ENCODE data around the gene PTBP3.

The PTBP3 gene

GRCh38 chr9:112360047-112360804 lies 26.8 kb upstream of the PTBP3 start:
- H3K4me3 ChIP-seq (ENCODE audit: low read depth in 1 of 5, low read length in 5 of 5) = no peak overlapping the region
- H3K27me3 ChIP-seq (ENCODE audit: control insufficient read depth in 5 of 5, insufficient read depth in 4 of 5, low read length in 5 of 5) = no peaks in the 10 kb centered on the region
- no peaks in the 10 kb centered on the region for H3K9me3 ChIP-seq (ENCODE audit: control insufficient read depth in 5 of 5, low read length in 5 of 5)
- peaks cover 0 to 4% (median 0%) of the 10 kb centered on the region in 5 donors for H3K4me1 ChIP-seq (ENCODE audit: control insufficient read depth in 5 of 5, insufficient read depth in 5 of 5, low read length in 5 of 5)
- H3K36me3 ChIP-seq (ENCODE audit: control insufficient read depth in 5 of 5, insufficient read depth in 5 of 5, low read length in 5 of 5) = no peaks in the 10 kb centered on the region
- no peak overlapping the region for H3K27ac ChIP-seq (ENCODE audit: low read depth, low read length)
- no peak overlapping the region for H3K9ac ChIP-seq (ENCODE audit: low read length in 5 of 5)

GRCh38 chr9:112355427-112355897 lies 22.0 kb upstream of the PTBP3 start:
- Histone ChIP-seq H3K27ac (ENCODE audit: low read depth, low read length) (no peak overlapping the region), H3K9me3 (ENCODE audit: control insufficient read depth in 5 of 5, low read length in 5 of 5) (no peaks in the 10 kb centered on the region), H3K36me3 (ENCODE audit: control insufficient read depth in 5 of 5, insufficient read depth in 5 of 5, low read length in 5 of 5) (no peaks in the 10 kb centered on the region), H3K4me1 (ENCODE audit: control insufficient read depth in 5 of 5, insufficient read depth in 5 of 5, low read length in 5 of 5) (peaks cover 0 to 4% (median 0%) of the 10 kb centered on the region in 5 donors), H3K4me3 (ENCODE audit: low read depth in 1 of 5, low read length in 5 of 5) (peak overlapping the region in 2 of 5 donors; percentile 12 to 18), H3K27me3 (ENCODE audit: control insufficient read depth in 5 of 5, insufficient read depth in 4 of 5, low read length in 5 of 5) (no peaks in the 10 kb centered on the region), H3K9ac (ENCODE audit: low read length in 5 of 5) (no peak overlapping the region)

- no peaks in the 10 kb centered on the region for H3K9me3 ChIP-seq (ENCODE audit: control insufficient read depth in 5 of 5, low read length in 5 of 5)
- no peak overlapping the region for H3K27ac ChIP-seq (ENCODE audit: low read depth, low read length)
- H3K9ac ChIP-seq (ENCODE audit: low read length in 5 of 5) = no peak overlapping the region
- no peaks in the 10 kb centered on the region for H3K27me3 ChIP-seq (ENCODE audit: control insufficient read depth in 5 of 5, insufficient read depth in 4 of 5, low read length in 5 of 5)
- H3K4me3 ChIP-seq (ENCODE audit: low read depth in 1 of 5, low read length in 5 of 5) = no peak overlapping the region
- no peaks in the 10 kb centered on the region for H3K36me3 ChIP-seq (ENCODE audit: control insufficient read depth in 5 of 5, insufficient read depth in 5 of 5, low read length in 5 of 5)
- peaks cover 0 to 4% (median 0%) of the 10 kb centered on the region in 5 donors for H3K4me1 ChIP-seq (ENCODE audit: control insufficient read depth in 5 of 5, insufficient read depth in 5 of 5, low read length in 5 of 5)
Observed at GRCh38 chr9:112354081-112354743, 20.8 kb upstream of the PTBP3 start.

DNA sequence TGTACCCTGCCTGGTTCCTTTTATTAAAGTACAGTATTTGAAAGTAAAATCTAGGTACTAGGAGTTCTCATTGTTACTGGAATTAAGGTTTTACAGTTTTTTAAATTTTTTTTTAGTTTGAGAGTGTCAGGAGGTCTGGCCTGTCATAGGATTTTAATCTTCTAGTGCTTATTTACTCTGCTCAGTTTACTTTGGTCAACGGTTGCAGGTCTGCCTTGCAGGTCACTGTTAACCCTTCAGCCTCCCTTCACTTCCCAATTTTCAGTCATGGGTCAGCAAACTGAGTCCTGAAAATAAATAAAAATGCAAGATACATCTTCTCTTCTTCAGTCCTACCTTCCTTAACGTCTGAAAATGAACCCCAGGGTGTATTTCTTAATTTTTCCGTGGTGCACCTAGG lies 18.8 kb upstream of the PTBP3 start:
- no peak overlapping the region for H3K4me3 ChIP-seq (ENCODE audit: low read depth in 1 of 5, low read length in 5 of 5)
- no peaks in the 10 kb centered on the region for H3K27me3 ChIP-seq (ENCODE audit: control insufficient read depth in 5 of 5, insufficient read depth in 4 of 5, low read length in 5 of 5)
- no peaks in the 10 kb centered on the region for H3K9me3 ChIP-seq (ENCODE audit: control insufficient read depth in 5 of 5, low read length in 5 of 5)
- H3K4me1 ChIP-seq (ENCODE audit: control insufficient read depth in 5 of 5, insufficient read depth in 5 of 5, low read length in 5 of 5) = peaks cover 5 to 16% (median 11%) of the 10 kb centered on the region in 5 donors
- no peak overlapping the region for H3K9ac ChIP-seq (ENCODE audit: low read length in 5 of 5)
- no peaks in the 10 kb centered on the region for H3K36me3 ChIP-seq (ENCODE audit: control insufficient read depth in 5 of 5, insufficient read depth in 5 of 5, low read length in 5 of 5)
- H3K27ac ChIP-seq (ENCODE audit: low read depth, low read length) = no peak overlapping the region

DNA sequence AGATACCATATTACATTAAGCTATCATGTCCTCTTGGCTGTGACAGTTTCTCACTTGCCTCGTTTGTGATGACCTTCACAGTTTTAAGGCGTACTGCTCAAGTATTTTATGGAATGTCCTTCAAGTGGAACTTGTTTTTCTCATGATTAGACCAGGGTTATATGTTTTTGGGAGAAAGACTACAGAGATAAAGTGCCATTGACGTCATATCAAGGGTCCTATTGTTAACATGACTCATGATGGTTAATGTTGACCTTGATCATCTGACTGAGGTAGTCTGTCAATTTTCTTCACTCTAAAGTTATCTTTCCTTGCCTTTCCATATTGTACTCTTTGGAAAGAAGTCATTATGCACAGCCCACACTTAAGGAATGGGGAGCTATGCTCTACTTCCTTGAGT lies 17.8 kb upstream of the PTBP3 start:
- no peaks in the 10 kb centered on the region for H3K27me3 ChIP-seq (ENCODE audit: control insufficient read depth in 5 of 5, insufficient read depth in 4 of 5, low read length in 5 of 5)
- H3K36me3 ChIP-seq (ENCODE audit: control insufficient read depth in 5 of 5, insufficient read depth in 5 of 5, low read length in 5 of 5) = no peaks in the 10 kb centered on the region
- H3K9ac ChIP-seq (ENCODE audit: low read length in 5 of 5) = no peak overlapping the region
- H3K4me3 ChIP-seq (ENCODE audit: low read depth in 1 of 5, low read length in 5 of 5) = no peak overlapping the region
- H3K4me1 ChIP-seq (ENCODE audit: control insufficient read depth in 5 of 5, insufficient read depth in 5 of 5, low read length in 5 of 5) = peaks cover 5 to 16% (median 11%) of the 10 kb centered on the region in 5 donors
- no peak overlapping the region for H3K27ac ChIP-seq (ENCODE audit: low read depth, low read length)
- H3K9me3 ChIP-seq (ENCODE audit: control insufficient read depth in 5 of 5, low read length in 5 of 5) = no peaks in the 10 kb centered on the region

- Histone ChIP-seq H3K4me1 (ENCODE audit: control insufficient read depth in 5 of 5, insufficient read depth in 5 of 5, low read length in 5 of 5) (peaks cover 5 to 12% (median 11%) of the 10 kb centered on the region in 5 donors), H3K9me3 (ENCODE audit: control insufficient read depth in 5 of 5, low read length in 5 of 5) (no peaks in the 10 kb centered on the region), H3K9ac (ENCODE audit: low read length in 5 of 5) (peak overlapping the region in 4 of 5 donors; percentile 48 to 72 (median 61)), H3K4me3 (ENCODE audit: low read depth in 1 of 5, low read length in 5 of 5) (peak overlapping the region; percentile 66 to 88 (median 76)), H3K27ac (ENCODE audit: low read depth, low read length) (no peak overlapping the region), H3K27me3 (ENCODE audit: control insufficient read depth in 5 of 5, insufficient read depth in 4 of 5, low read length in 5 of 5) (no peaks in the 10 kb centered on the region), H3K36me3 (ENCODE audit: control insufficient read depth in 5 of 5, insufficient read depth in 5 of 5, low read length in 5 of 5) (no peaks in the 10 kb centered on the region)
Observed at GRCh38 chr9:112349008-112349333, 15.6 kb upstream of the PTBP3 start.

DNA sequence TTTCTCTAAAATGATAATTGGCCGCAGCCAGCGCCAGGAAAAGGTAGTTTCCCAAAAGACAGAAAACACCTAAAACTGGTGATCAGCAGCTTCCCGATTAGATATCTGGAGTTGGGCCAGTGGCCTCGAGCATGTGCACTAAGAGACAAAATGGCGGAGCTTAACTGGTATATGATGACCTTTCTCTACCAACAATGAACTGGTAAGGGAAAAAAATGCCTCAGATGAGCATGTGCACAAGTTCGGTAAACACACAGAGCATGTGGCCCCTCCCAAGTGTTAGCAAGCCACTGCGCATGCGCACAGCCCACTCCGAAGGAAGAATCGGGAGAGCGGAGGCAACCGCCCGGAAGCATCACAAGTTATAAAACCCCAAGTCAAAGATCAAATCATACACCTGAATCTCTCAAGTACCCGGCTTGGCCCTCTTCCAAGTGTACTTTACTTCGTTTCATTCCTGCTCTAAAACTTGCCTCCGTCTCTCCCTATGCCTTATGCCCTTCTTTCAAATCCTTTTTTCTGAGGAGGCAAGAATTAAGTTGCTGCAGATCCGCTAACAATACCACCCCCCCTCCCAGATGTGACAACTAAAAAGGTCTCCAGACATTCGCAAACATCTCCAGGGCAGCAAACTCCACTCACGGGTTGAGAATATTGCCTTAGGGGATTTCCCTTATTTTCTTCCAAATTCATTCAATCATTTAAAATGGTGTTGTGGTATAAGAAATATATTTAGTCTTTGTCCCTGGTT lies 15.0 kb upstream of the PTBP3 start:
- no peak overlapping the region for H3K27ac ChIP-seq (ENCODE audit: low read depth, low read length)
- no peaks in the 10 kb centered on the region for H3K36me3 ChIP-seq (ENCODE audit: control insufficient read depth in 5 of 5, insufficient read depth in 5 of 5, low read length in 5 of 5)
- H3K27me3 ChIP-seq (ENCODE audit: control insufficient read depth in 5 of 5, insufficient read depth in 4 of 5, low read length in 5 of 5) = no peaks in the 10 kb centered on the region
- peak overlapping the region; percentile 66 to 88 (median 76) for H3K4me3 ChIP-seq (ENCODE audit: low read depth in 1 of 5, low read length in 5 of 5)
- peak overlapping the region; percentile 16 to 72 (median 58) for H3K9ac ChIP-seq (ENCODE audit: low read length in 5 of 5)
- no peaks in the 10 kb centered on the region for H3K9me3 ChIP-seq (ENCODE audit: control insufficient read depth in 5 of 5, low read length in 5 of 5)
- peaks cover 5 to 12% (median 11%) of the 10 kb centered on the region in 5 donors for H3K4me1 ChIP-seq (ENCODE audit: control insufficient read depth in 5 of 5, insufficient read depth in 5 of 5, low read length in 5 of 5)

DNA sequence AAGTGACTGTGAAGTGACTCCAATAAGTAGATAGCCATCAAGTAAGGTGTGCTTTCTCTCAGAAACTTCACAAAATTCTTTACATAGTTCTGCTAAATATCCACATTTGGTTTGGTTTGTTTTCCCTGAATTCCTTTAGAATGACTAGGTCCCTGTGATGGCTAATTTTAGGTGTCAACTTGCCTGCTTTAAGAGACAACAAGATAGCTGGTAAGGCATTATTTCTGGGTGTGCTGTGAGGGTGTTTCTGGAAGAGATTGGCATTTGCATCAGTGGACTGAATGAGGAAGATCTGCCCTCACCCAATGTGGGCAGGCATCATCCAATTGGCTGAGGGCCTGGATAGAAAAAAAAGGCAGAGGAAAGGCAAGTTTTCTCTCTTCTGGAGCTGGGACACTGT lies 8.3 kb upstream of the PTBP3 start:
- no peak overlapping the region for H3K9ac ChIP-seq (ENCODE audit: low read length in 5 of 5)
- H3K4me1 ChIP-seq (ENCODE audit: control insufficient read depth in 5 of 5, insufficient read depth in 5 of 5, low read length in 5 of 5) = no peaks in the 10 kb centered on the region
- H3K27ac ChIP-seq (ENCODE audit: low read depth, low read length) = no peak overlapping the region
- H3K36me3 ChIP-seq (ENCODE audit: control insufficient read depth in 5 of 5, insufficient read depth in 5 of 5, low read length in 5 of 5) = no peaks in the 10 kb centered on the region
- no peaks in the 10 kb centered on the region for H3K9me3 ChIP-seq (ENCODE audit: control insufficient read depth in 5 of 5, low read length in 5 of 5)
- no peak overlapping the region for H3K4me3 ChIP-seq (ENCODE audit: low read depth in 1 of 5, low read length in 5 of 5)
- H3K27me3 ChIP-seq (ENCODE audit: control insufficient read depth in 5 of 5, insufficient read depth in 4 of 5, low read length in 5 of 5) = no peaks in the 10 kb centered on the region

- H3K9me3 ChIP-seq (ENCODE audit: control insufficient read depth in 5 of 5, low read length in 5 of 5) = no peaks in the 10 kb centered on the region
- H3K27ac ChIP-seq (ENCODE audit: low read depth, low read length) = no peak overlapping the region
- no peak overlapping the region for H3K4me3 ChIP-seq (ENCODE audit: low read depth in 1 of 5, low read length in 5 of 5)
- no peaks in the 10 kb centered on the region for H3K4me1 ChIP-seq (ENCODE audit: control insufficient read depth in 5 of 5, insufficient read depth in 5 of 5, low read length in 5 of 5)
- H3K36me3 ChIP-seq (ENCODE audit: control insufficient read depth in 5 of 5, insufficient read depth in 5 of 5, low read length in 5 of 5) = no peaks in the 10 kb centered on the region
- no peak overlapping the region for H3K9ac ChIP-seq (ENCODE audit: low read length in 5 of 5)
- H3K27me3 ChIP-seq (ENCODE audit: control insufficient read depth in 5 of 5, insufficient read depth in 4 of 5, low read length in 5 of 5) = no peaks in the 10 kb centered on the region
Observed at GRCh38 chr9:112339886-112340285, 6.5 kb upstream of the PTBP3 start.

DNA sequence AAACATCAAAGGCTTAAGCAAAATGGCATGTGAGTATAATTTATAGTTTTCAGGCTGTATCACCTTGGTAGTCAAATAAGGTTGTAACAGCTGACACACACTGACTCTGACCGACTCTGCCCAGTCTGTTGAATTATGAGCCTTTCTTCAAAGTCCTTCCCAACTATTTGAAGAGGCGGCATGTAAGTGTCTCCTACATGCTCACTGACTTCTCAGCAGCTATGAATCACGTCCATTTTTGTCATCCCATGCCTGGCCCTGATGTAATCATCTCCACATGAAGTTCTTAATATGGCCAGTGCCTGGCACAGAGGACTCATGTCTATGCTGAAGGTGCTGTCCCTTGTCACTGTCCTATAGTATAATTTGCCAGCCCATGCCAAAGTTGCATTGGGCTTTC lies 5.1 kb upstream of the PTBP3 start:
- no peaks in the 10 kb centered on the region for H3K9me3 ChIP-seq (ENCODE audit: control insufficient read depth in 5 of 5, low read length in 5 of 5)
- H3K27ac ChIP-seq (ENCODE audit: low read depth, low read length) = no peak overlapping the region
- H3K36me3 ChIP-seq (ENCODE audit: control insufficient read depth in 5 of 5, insufficient read depth in 5 of 5, low read length in 5 of 5) = no peaks in the 10 kb centered on the region
- H3K27me3 ChIP-seq (ENCODE audit: control insufficient read depth in 5 of 5, insufficient read depth in 4 of 5, low read length in 5 of 5) = no peaks in the 10 kb centered on the region
- no peak overlapping the region for H3K4me3 ChIP-seq (ENCODE audit: low read depth in 1 of 5, low read length in 5 of 5)
- no peak overlapping the region for H3K9ac ChIP-seq (ENCODE audit: low read length in 5 of 5)
- H3K4me1 ChIP-seq (ENCODE audit: control insufficient read depth in 5 of 5, insufficient read depth in 5 of 5, low read length in 5 of 5) = peaks cover 0 to 9% (median 7%) of the 10 kb centered on the region in 5 donors

All from subcutaneous abdominal adipose tissue (tissue), 5 donors.